Endothelial cell of umbilical vein (primary cell): ENCODE data around the gene KIAA0930.

ENCODE experiments used
- EZH2 ChIP-seq: IDR thresholded peaks from 2 replicates; pipeline ENCODE4 v1.6.1; 2012; ENCODE audit warnings: borderline replicate concordance, low read depth, mild to moderate bottlenecking, moderate library complexity, low read length, inconsistent platforms; ENCODE audit not compliant: severe bottlenecking
- POLR2A ChIP-seq: IDR thresholded peaks from 2 replicates; pipeline ENCODE4 v1.6.1; 2012; ENCODE audit warnings: low read depth, mild to moderate bottlenecking, control low read depth, low read length
- POLR2AphosphoS5 ChIP-seq: IDR thresholded peaks from 2 replicates; pipeline ENCODE4 v1.6.1; 2012; ENCODE audit warnings: low read depth, mild to moderate bottlenecking, control low read depth, low read length, moderate library complexity; ENCODE audit not compliant: insufficient read depth
- TF ChIP-seq, protein P1 (sequence below), 2 donors: IDR thresholded peaks; 1 replicate in 1 of 2; 2 replicates in 1 of 2; pipeline ENCODE4 v1.5.1; 2011; ENCODE audit warnings: low read length in 2 of 2, mild to moderate bottlenecking in 2 of 2, moderate library complexity in 2 of 2, control low read depth in 1 of 2, inconsistent platforms in 1 of 2, low read depth in 1 of 2; ENCODE audit not compliant: insufficient read depth in 1 of 2; ENCODE audit errors: extremely low read depth in 1 of 2

DNA sequence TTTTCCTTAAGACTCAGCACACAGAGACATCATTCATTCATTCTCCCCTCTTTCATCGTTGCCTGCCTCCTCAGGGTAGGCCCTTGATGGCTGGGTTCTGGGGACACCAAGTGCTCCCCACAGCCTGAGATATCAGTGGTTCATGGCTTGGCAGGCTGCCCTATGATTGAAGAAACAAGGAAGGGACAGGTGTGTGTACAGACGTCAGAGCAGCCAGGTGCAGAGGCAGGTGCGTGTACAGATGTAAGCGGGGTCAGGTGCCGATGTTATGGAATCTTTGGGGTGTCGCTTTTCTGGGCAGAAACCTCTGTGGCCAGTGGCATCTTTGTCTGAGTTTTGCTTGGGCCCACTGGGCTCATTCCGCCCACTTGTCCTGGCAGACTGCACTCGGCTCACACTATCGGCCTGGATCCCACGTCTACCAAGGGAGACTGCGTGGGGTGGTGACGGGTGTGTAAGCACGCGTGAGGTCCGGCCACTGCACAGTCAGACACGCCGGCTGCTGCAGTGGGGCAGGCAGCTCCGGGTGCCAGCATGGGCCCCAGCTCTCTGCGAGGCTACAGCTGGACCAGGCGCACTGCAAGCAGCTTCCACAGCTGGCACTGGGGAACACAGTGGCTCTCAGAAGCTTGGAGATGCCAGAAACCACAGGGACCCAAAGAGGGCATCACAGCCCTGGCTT, 20.9 kb upstream of the KIAA0930 start:
- TF ChIP-seq, protein P1, sequence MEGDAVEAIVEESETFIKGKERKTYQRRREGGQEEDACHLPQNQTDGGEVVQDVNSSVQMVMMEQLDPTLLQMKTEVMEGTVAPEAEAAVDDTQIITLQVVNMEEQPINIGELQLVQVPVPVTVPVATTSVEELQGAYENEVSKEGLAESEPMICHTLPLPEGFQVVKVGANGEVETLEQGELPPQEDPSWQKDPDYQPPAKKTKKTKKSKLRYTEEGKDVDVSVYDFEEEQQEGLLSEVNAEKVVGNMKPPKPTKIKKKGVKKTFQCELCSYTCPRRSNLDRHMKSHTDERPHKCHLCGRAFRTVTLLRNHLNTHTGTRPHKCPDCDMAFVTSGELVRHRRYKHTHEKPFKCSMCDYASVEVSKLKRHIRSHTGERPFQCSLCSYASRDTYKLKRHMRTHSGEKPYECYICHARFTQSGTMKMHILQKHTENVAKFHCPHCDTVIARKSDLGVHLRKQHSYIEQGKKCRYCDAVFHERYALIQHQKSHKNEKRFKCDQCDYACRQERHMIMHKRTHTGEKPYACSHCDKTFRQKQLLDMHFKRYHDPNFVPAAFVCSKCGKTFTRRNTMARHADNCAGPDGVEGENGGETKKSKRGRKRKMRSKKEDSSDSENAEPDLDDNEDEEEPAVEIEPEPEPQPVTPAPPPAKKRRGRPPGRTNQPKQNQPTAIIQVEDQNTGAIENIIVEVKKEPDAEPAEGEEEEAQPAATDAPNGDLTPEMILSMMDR (IDR thresholded peaks at IDR 0.05; ENCODE audit: extremely low read depth in 1 of 2, insufficient read depth in 1 of 2, low read depth in 1 of 2, low read length in 2 of 2), result no peak
- no peak for TF ChIP-seq EZH2
- no peak for TF ChIP-seq POLR2A
- no peak for TF ChIP-seq POLR2AphosphoS5
